A673 (cell line): ENCODE data around the gene SUV39H2. TPM values are rescaled to one million over a fixed set of nuclear protein-coding genes. Genes with fewer than 3 reads are reported as not detected.
A peak's percentile ranks its signal among the peaks of the same experiment; 100 is the strongest.

ENCODE experiments used
- BruUV-seq: library from RNA; stranded (reverse); fragments of 400-500 nt; replicated peaks from 2 replicates; lab custom pipeline; 2021; lab: Mats Ljungman, UMichigan
- CTCF ChIA-PET: fragments of 300-600 bp; sonication (Branson Sonifier 250); formaldehyde crosslinking; loops from one replicate; lab custom pipeline; 2022; ENCODE audit warnings: antibody characterized with exemption; lab: Charles Lee
- POLR2A ChIA-PET: fragments of 300-600 bp; sonication (Branson Sonifier 250); formaldehyde crosslinking; loops from one replicate; lab custom pipeline; 2022; ENCODE audit warnings: antibody characterized with exemption; ENCODE audit not compliant: low non-redundant PET; lab: Charles Lee
- DNase-seq: peaks from one replicate; pipeline ENCODE4 v3.0.0-alpha.2; 2015; ENCODE audit warnings: low spot score
- H3K27ac ChIP-seq: fragments of 200-600 bp; sonication (generic); 2 replicates; pipeline ENCODE4 v1.5.1; 2016; ENCODE audit warnings: mixed run types, low read depth, mild to moderate bottlenecking, mixed read lengths, antibody characterized with exemption, low read length; ENCODE audit not compliant: poor library complexity, severe bottlenecking
- H3K27me3 ChIP-seq: fragments of 200-600 bp; sonication (generic); replicated peaks from 2 replicates; pipeline ENCODE4 v1.6.1; 2017; ENCODE audit warnings: mixed run types, low read depth, mild to moderate bottlenecking, mixed read lengths, antibody characterized with exemption, low read length; ENCODE audit not compliant: insufficient read depth, poor library complexity
- H3K36me3 ChIP-seq: fragments of 200-600 bp; sonication (generic); 2 replicates; pipeline ENCODE4 v1.6.1; 2016; ENCODE audit warnings: mixed run types, mild to moderate bottlenecking, mixed read lengths, antibody characterized with exemption, low read length; ENCODE audit not compliant: insufficient read depth, poor library complexity, severe bottlenecking
- H3K4me1 ChIP-seq: fragments of 200-600 bp; sonication (generic); 2 replicates; pipeline ENCODE4 v1.6.1; 2017; ENCODE audit warnings: mixed run types, mild to moderate bottlenecking, mixed read lengths, antibody characterized with exemption, low read length; ENCODE audit not compliant: insufficient read depth, poor library complexity, severe bottlenecking
- H3K4me3 ChIP-seq: fragments of 200-600 bp; sonication (generic); 2 replicates; pipeline ENCODE4 v1.5.1; 2016; ENCODE audit warnings: low read depth, mixed run types, mild to moderate bottlenecking, mixed read lengths, low read length; ENCODE audit not compliant: poor library complexity, severe bottlenecking
- H3K9me3 ChIP-seq: fragments of 200-600 bp; sonication (generic); 2 replicates; pipeline ENCODE4 v1.6.1; 2016; ENCODE audit warnings: mixed run types, low read depth, mild to moderate bottlenecking, mixed read lengths, antibody characterized with exemption, low read length; ENCODE audit not compliant: poor library complexity, severe bottlenecking
- CTCF ChIP-seq: fragments of 300-800, 200-600 bp; sonication (generic); conservative IDR thresholded peaks from 2 replicates; pipeline ENCODE4 v1.5.1; 2017; ENCODE audit warnings: low read depth, mild to moderate bottlenecking, antibody characterized with exemption, low read length, moderate library complexity, mixed read lengths
- EZH2 ChIP-seq: fragments of 200-600 bp; sonication (generic); IDR thresholded peaks from 2 replicates; pipeline ENCODE4 v1.6.1; 2017; ENCODE audit warnings: borderline replicate concordance, low read depth, mild to moderate bottlenecking, mixed read lengths, antibody characterized with exemption, low read length; ENCODE audit not compliant: poor library complexity, severe bottlenecking
- intact Hi-C: fragments of 100-400 bp; cut with micrococcal nuclease; formaldehyde crosslinking; loops from one replicate; pipeline ENCODE4 v1.10.0; 2022; ENCODE audit not compliant: unreplicated experiment
- total RNA-seq: library from RNA; stranded (reverse); gene quantifications from 2 replicates; pipeline ENCODE4 v1.2.3, GENCODE V29; 2021

SUV39H2 gene
- total RNA-seq, 1 experiment from 2014 or later = 83.2 TPM

- H3K27ac ChIP-seq = peak overlapping the region; percentile 94
- intact Hi-C loops = loop anchor here (5.0 kb wide), 1 partner anchor 72 kb away; the partner anchor contains the start of gene DCLRE1C
Measured at GRCh38 chr10:14879928-14880193, 1.2 kb downstream of the SUV39H2 start.

GRCh38 chr10:14880229-14880628 lies 1.6 kb downstream of the SUV39H2 start:
- H3K4me3 ChIP-seq = peak overlapping the region; percentile 88
- H3K27ac ChIP-seq = peak overlapping the region; percentile 94
- H3K27me3 ChIP-seq = no peaks in the 10 kb centered on the region
- CTCF ChIA-PET = no interaction called here
- peaks cover 8% of the 10 kb centered on the region for H3K4me1 ChIP-seq
- H3K9me3 ChIP-seq = no peaks in the 10 kb centered on the region
- TF ChIP-seq EZH2 (no peak), CTCF (no peak)
- intact Hi-C loops = no loop called here
- no peaks in the 10 kb centered on the region for H3K36me3 ChIP-seq
- BruUV-seq = no TSS peak
- POLR2A ChIA-PET = interaction anchor here (0.6 kb wide), 1 partner anchor 9 kb away, joined by 3 read pairs; no protein-coding TSS in a partner anchor
- DNase-seq = no peak

More at GRCh38 chr10:14879928-14880193, 1.2 kb downstream of the SUV39H2 start:
- no peak for DNase-seq
- Histone ChIP-seq H3K4me3 (peak overlapping the region; percentile 88), H3K36me3 (no peaks in the 10 kb centered on the region), H3K27me3 (no peaks in the 10 kb centered on the region), H3K4me1 (peaks cover 8% of the 10 kb centered on the region), H3K9me3 (no peaks in the 10 kb centered on the region)
- TSS peak; percentile 59 for BruUV-seq
- POLR2A ChIA-PET = interaction anchor here (0.6 kb wide), 1 partner anchor 9 kb away, joined by 3 read pairs; no protein-coding TSS in a partner anchor
- no peak for TF ChIP-seq CTCF
- no peak for TF ChIP-seq EZH2
- CTCF ChIA-PET = no interaction called here

GRCh38 chr10:14884082-14884481 lies 5.4 kb downstream of the SUV39H2 start:
- intact Hi-C loops = no loop called here
- H3K36me3 ChIP-seq = no peaks in the 10 kb centered on the region
- POLR2A ChIA-PET = no interaction called here
- H3K9me3 ChIP-seq = no peaks in the 10 kb centered on the region
- DNase-seq = no peak
- CTCF ChIA-PET = no interaction called here
- H3K27ac ChIP-seq = no peak overlapping the region
- no peaks in the 10 kb centered on the region for H3K4me1 ChIP-seq
- TF ChIP-seq EZH2 (no peak), CTCF (no peak)
- no peak overlapping the region for H3K4me3 ChIP-seq
- no TSS peak for BruUV-seq
- no peaks in the 10 kb centered on the region for H3K27me3 ChIP-seq
